Muscle layer of duodenum (tissue), 2 donors: ENCODE measurements around the gene RNF186.

Source experiments
- H3K27ac ChIP-seq: one replicate; pipeline ENCODE4 v1.7.0; 2013; ENCODE audit warnings: mild to moderate bottlenecking, low read length
- H3K27me3 ChIP-seq: one replicate; pipeline ENCODE4 v1.7.0; 2013; ENCODE audit warnings: low read depth, mild to moderate bottlenecking, control low read depth, low read length
- H3K36me3 ChIP-seq, 2 donors: one replicate each; pipeline ENCODE4 v1.7.0; 2013; ENCODE audit warnings: low read length in 2 of 2, control low read depth in 1 of 2, mild to moderate bottlenecking in 1 of 2; ENCODE audit not compliant: insufficient read depth in 2 of 2, control insufficient read depth in 1 of 2
- H3K4me1 ChIP-seq, 2 donors: one replicate each; pipeline ENCODE4 v1.7.0; 2013; ENCODE audit warnings: low read length in 2 of 2, mild to moderate bottlenecking in 2 of 2, control low read depth in 1 of 2, moderate library complexity in 1 of 2; ENCODE audit not compliant: insufficient read depth in 2 of 2, control insufficient read depth in 1 of 2
- H3K4me3 ChIP-seq, 2 donors: one replicate each; pipeline ENCODE4 v1.7.0; 2013; ENCODE audit warnings: low read length in 2 of 2, low read depth in 1 of 2, mild to moderate bottlenecking in 1 of 2
- H3K9me3 ChIP-seq, 2 donors: one replicate each; pipeline ENCODE4 v1.7.0; 2013; ENCODE audit warnings: low read length in 2 of 2, control low read depth in 1 of 2, mild to moderate bottlenecking in 1 of 2; ENCODE audit not compliant: control insufficient read depth in 1 of 2
- donor health status: healthy.

Gene RNF186

GRCh38 chr1:19808351-19808750 lies 6.7 kb downstream of the RNF186 start:
- Histone ChIP-seq H3K27ac (no peak overlapping the region), H3K36me3 (no peaks in the 10 kb centered on the region), H3K9me3 (peaks cover 0 to 5% of the 10 kb centered on the region in 2 donors)

GRCh38 chr1:19804831-19805251 lies 10.2 kb downstream of the RNF186 start:
- H3K27me3 ChIP-seq: no peaks in the 10 kb centered on the region
- H3K4me3 ChIP-seq: no peak overlapping the region
- H3K4me1 ChIP-seq: no peaks in the 10 kb centered on the region
- H3K27ac ChIP-seq: no peak overlapping the region
- peaks cover 0 to 5% of the 10 kb centered on the region in 2 donors for H3K9me3 ChIP-seq
- no peaks in the 10 kb centered on the region for H3K36me3 ChIP-seq

More at GRCh38 chr1:19808351-19808750, 6.7 kb downstream of the RNF186 start:
- no peaks in the 10 kb centered on the region for H3K27me3 ChIP-seq
- no peak overlapping the region for H3K4me3 ChIP-seq
- H3K4me1 ChIP-seq: no peaks in the 10 kb centered on the region

- peaks cover 4 to 9% of the 10 kb centered on the region in 2 donors for H3K4me1 ChIP-seq
- no peak overlapping the region for H3K27ac ChIP-seq
- peaks cover 0 to under 1% of the 10 kb centered on the region in 2 donors for H3K36me3 ChIP-seq
- H3K4me3 ChIP-seq: no peak overlapping the region
- no peaks in the 10 kb centered on the region for H3K9me3 ChIP-seq
- no peaks in the 10 kb centered on the region for H3K27me3 ChIP-seq
These were observed 12.8 kb downstream of the RNF186 start for GRCh38 chr1:19802269-19802668.

GRCh38 chr1:19800076-19800804 lies 14.8 kb downstream of the RNF186 start:
- peak overlapping the region; percentile 79 to 93 for H3K4me3 ChIP-seq
- H3K27ac ChIP-seq: peak overlapping the region; percentile 82
- H3K36me3 ChIP-seq: peaks cover 0 to 4% of the 10 kb centered on the region in 2 donors
- peaks cover 4 to 9% of the 10 kb centered on the region in 2 donors for H3K4me1 ChIP-seq
- no peaks in the 10 kb centered on the region for H3K27me3 ChIP-seq
- no peaks in the 10 kb centered on the region for H3K9me3 ChIP-seq

- Histone ChIP-seq H3K36me3 (peaks cover 0 to 4% of the 10 kb centered on the region in 2 donors), H3K27me3 (no peaks in the 10 kb centered on the region), H3K4me3 (peak within 1 kb of the TSS; percentile 79 to 93), H3K4me1 (peaks cover 4 to 9% of the 10 kb centered on the region in 2 donors), H3K27ac (peak within 1 kb of the TSS; percentile 84), H3K9me3 (no peaks in the 10 kb centered on the region)
These were observed 15.6 kb downstream of the RNF186 start, which contains the start of gene TMCO4 for GRCh38 chr1:19799230-19800075. Gene TMCO4 (minus strand): TSS chr1:19799916. CDS start chr1:19780758, 19,158 bp downstream.

- Histone ChIP-seq H3K27me3 (no peaks in the 10 kb centered on the region), H3K27ac (peak overlapping the region; percentile 84), H3K36me3 (peaks cover 0 to 4% of the 10 kb centered on the region in 2 donors), H3K4me1 (peaks cover 4 to 9% of the 10 kb centered on the region in 2 donors), H3K4me3 (peak overlapping the region; percentile 67 to 93), H3K9me3 (no peaks in the 10 kb centered on the region)
These were observed 16.4 kb downstream of the RNF186 start for GRCh38 chr1:19798486-19799229.

GRCh38 chr1:19797827-19798226 lies 17.3 kb downstream of the RNF186 start:
- Histone ChIP-seq H3K4me3 (no peak overlapping the region), H3K36me3 (peaks cover 5 to 9% of the 10 kb centered on the region in 2 donors), H3K27me3 (no peaks in the 10 kb centered on the region), H3K4me1 (peaks cover 4 to 9% of the 10 kb centered on the region in 2 donors), H3K27ac (no peak overlapping the region), H3K9me3 (no peaks in the 10 kb centered on the region)

GRCh38 chr1:19794583-19794982 lies 20.5 kb downstream of the RNF186 start:
- H3K27ac ChIP-seq: no peak overlapping the region
- peaks cover 5 to 22% of the 10 kb centered on the region in 2 donors for H3K36me3 ChIP-seq
- peaks cover 4 to 9% of the 10 kb centered on the region in 2 donors for H3K4me1 ChIP-seq
- no peaks in the 10 kb centered on the region for H3K9me3 ChIP-seq
- H3K27me3 ChIP-seq: no peaks in the 10 kb centered on the region
- no peak overlapping the region for H3K4me3 ChIP-seq

- no peak overlapping the region for H3K27ac ChIP-seq
- no peak overlapping the region for H3K4me3 ChIP-seq
- no peaks in the 10 kb centered on the region for H3K9me3 ChIP-seq
- H3K27me3 ChIP-seq: no peaks in the 10 kb centered on the region
- H3K4me1 ChIP-seq: peaks cover 0 to under 1% of the 10 kb centered on the region in 2 donors
- H3K36me3 ChIP-seq: peaks cover 5 to 22% of the 10 kb centered on the region in 2 donors
These were observed 21.6 kb downstream of the RNF186 start for GRCh38 chr1:19793360-19794046.

GRCh38 chr1:19792237-19793002 lies 22.7 kb downstream of the RNF186 start:
- H3K36me3 ChIP-seq: peaks cover 5 to 23% of the 10 kb centered on the region in 2 donors

More at GRCh38 chr1:19792237-19793002, 22.7 kb downstream of the RNF186 start:
- Histone ChIP-seq H3K27ac (no peak overlapping the region), H3K9me3 (no peaks in the 10 kb centered on the region), H3K4me1 (no peaks in the 10 kb centered on the region), H3K4me3 (no peak overlapping the region), H3K27me3 (no peaks in the 10 kb centered on the region)
